ENCODE results near the gene PGGHG.
A peak's percentile ranks its signal among the peaks of the same experiment; 100 is the strongest.
"Not testable (repeated sequence)": the region's sequence is repeated elsewhere in the genome, so short reads cannot be mapped to it uniquely, and the experiment has no call there.

Gene PGGHG

DNA sequence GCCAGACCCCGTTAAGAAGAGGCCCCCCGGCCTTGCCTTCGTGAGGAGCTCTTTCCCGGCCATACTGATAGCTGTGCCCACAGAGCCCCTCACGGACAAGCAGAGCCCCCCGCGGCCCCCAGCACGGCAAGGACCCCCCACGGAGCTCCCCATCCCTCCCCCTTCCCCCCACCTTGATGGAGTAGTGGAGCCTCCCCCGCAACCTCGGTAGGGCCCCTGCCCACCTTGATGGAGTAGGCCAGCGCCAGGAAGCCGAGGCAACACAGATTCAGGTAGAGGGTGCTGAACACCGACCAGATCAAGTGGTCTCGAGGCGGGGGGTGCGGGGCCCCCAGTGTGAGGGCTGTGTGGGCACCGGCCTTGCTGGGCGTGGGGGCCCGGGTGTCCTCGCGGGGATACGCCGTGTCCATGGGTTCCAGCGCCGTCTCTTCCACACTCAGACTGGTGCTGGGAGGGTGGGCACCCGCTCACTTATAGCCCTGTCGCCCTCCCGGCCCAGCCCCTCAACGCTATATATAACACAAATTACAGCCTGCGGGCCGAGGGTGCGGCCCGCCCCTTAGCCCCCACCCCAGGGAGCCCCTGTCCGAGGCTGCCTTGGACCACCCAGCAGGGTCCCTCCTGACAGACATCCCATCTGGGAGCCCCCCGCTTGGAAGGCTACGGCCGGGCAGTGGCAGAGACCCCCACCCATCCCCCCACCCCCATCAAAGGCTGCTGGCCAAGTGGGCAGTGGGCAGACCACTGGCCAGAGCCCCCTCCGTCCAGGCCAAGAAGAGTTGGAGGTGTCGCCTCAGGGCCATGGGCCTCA is 10.4 kb downstream of the PGGHG start, which contains the start of gene IFITM5:
Gene IFITM5, minus strand, starts transcription at position 446 of the 811 bp plus-strand sequence. Its CDS starts 36 bp downstream, at position 410.
- no peak for DNase-seq

DNA sequence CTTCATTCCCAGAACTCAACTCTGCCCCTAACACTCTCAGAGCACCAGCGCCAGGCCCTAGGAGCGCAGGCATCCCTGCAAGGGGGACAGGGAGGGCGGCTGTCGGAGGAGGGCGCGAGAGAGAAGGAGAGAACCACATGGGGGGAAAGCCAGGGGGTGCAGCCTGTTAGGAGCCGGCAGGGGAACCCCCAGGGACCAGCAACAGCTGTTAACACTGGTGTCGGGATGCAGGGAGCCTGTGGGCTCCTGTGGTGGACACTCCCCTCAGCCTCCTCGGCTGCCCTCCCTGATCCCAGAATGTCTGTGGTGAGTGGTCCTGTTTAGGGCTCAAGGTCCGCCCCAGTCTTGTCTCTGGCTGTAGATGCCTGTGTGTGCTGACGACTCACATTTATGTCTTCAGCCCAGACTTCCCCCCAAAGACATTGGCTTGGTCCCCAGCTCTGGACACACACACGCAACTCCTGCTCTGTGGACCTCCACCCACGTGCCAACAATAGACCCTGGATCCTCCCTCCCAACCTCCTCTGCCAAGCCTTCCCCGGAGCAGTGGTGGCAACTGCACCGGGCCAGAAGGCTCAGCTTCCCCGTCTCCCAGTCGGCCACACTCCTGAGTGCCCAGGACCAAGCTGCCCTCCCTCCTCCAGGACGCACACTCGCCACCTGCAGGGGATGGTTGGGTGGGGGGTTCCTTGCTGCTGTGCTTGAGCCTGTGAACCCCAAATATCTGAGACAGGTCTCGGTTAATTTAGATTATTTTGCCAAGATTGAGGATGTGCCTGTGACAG is 11.2 kb downstream of the PGGHG start:
- DNase-seq: no peak

DNA sequence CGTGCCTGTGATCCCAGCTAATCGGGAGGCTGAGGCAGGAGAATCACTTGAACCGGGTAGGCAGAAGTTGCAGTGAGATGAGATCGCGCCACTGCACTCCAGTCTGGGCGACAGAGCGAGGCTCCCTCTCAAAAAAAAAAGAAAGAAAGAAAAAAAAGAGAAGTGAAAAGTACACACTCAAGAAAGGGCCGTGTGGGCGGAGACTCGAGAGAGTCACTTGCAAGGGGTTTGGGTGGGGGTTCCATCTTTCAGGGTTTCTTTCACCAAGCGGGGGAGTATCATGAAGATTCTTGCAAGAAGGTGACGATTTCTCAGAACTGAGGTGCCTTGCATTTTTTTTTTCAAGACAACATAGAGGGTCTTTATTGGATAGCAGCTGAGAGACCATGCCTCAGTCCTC is 14.4 kb downstream of the PGGHG start:
- no peak for DNase-seq

DNA sequence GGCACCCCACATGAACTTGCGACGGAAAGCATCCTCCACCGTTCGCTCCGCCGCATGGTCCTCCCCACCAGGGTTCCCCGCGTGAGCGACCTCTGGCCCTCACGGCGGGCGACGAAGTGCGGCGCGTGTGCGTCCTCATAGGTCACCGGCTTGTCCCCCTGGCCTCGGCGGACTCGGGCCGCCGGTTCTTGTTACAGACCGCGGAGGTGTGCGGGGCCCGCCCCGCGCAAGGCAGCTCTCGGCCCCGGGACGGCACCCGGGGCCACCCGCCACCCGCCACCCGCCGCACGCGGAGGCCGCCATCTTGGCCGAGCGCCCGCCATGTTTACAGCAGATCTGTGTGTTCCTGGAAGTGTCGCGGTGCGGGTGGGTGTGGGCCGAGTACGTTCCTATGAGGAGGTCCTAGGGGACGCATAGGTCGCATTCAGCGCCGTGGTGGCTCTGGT is 15.2 kb downstream of the PGGHG start:
- DNase-seq: no peak

DNA sequence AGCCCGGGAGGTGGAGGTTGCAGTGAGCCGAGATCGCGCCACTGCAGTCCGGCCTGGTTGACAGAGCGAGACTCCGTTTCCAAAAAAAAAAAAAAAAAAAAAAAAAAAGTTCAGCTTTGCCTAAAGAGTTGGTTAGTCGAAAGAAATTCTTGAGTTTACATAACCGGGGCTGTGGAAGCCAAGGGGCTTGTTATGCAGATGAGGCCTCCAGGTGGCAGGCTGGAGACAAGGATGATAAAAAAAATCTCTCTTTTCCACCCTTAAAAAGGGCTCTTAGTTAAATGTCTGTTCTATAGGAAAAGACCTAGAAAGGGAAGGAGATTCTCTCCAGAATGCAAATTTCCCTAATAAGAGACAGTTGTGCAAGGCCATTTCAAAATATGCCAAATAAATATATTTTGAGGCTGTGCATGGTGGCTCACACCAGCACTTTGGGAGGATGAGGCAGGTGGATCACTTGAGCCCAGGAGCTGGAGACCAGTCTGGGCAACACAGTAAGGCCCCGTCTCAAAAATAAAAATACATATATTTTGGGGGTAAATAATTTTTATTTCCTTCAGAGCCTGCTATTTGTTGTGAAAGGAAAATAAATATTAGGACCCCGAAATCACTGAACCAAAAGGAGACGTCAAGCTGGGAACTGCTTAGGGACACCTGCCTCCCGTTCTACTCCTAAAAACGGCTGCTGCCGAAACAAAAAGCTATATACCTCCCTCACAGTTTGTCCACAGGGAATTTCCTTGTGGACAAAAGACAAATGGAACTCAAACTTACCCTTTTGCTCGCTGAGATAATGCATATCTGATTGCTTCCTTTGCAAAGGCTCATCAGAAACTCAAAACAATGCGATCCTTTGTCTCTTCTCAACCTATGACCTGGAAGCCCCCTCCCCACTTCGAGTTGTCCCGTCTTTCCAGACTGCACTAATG is 16.3 kb downstream of the PGGHG start:
- peak; percentile 59 for DNase-seq

DNA sequence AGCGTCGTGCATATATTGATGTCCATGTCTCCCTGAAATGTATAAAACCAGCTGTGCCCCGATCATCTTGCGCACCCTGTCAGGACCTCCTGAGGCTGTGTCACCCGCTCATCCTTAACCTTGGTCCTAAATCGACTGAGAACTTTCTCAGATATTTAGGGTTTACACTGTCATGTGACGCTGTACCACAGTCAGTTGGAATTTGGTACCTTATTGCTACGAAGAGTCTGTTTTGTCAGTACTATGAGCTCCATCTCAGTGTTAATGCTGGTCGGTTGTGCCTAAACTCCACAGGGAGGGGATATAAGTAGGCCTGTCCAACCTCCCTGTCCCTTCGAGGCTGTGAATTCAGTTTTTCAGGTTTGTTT is 16.9 kb downstream of the PGGHG start:
- no peak for DNase-seq

DNA sequence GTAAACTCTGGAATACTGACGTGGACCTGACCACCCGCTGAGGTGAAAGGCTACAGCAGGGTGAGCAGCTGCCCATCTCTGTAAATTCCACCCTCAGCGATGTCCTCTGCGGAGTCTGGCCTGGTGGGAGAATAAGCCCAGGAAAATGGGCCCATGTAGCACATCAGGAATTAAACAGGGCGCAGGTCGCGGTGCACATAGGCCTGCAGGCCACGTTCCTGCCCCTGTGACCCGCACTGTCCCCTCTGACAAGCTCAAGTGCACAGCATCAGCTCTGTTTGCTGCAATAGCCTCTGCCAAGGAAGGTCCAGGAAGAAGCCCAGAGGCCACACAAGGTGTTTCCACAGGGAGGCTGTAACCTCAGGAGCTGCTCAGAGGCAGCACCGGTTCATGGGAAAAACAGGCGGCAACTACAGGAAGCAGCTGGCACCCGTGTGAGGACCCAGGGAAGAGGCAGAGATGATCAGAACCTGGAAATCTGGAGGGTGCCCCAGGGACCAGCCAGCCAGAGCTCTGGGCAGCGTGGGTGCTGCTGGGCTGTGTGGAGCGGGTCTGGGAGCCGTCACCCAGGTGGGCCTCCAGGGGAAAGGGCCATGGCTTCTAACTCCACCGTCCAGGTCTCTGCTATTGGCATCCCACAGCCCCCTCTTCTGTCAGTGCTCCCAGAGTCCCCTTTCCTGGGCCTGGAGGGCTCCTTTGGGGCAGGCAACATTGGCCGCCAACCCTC is 17.9 kb downstream of the PGGHG start:
- no peak for DNase-seq

DNA sequence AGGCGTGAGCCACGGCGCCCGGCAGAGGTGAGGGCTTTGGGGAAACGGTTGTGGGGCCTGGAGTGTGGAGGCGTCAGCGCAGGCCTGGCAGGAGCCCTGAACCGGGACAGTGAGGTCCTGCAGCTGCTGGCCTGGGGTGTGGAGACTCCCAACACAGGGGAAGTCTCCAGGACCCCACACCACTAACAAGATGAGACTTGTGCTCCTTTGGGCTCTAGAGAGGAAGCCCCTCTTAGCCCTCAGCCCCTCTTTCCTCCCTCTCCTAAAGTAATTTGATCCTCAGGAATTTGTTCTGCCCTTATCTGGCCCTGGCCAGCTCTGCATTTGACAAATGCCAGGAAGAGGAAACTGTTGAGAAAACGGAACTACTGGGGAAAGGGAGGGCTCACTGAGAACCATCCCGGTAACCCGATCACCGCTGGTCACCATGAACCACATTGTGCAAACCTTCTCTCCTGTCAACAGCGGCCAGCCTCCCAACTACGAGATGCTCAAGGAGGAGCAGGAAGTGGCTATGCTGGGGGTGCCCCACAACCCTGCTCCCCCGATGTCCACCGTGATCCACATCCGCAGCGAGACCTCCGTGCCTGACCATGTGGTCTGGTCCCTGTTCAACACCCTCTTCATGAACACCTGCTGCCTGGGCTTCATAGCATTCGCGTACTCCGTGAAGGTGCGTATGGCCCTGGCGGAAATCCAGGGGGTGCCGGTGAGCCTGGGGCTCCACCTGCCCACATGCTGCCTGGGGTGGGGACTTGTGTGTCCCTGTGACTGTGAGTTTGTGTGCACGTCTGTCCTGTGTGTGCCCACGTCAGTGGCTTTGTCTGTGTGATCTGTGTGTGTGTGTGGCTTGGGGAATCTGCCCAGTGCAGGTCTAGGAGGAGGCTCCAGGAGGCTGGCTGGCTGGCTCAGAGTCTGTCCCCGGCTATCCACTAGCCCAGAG is 19.1 kb downstream of the PGGHG start, which contains the start of gene IFITM2:
Gene IFITM2, plus strand, starts transcription at position 51 of the 943 bp plus-strand sequence. Its CDS starts 377 bp downstream, at position 428.
- DNase-seq: peak; percentile 63

DNA sequence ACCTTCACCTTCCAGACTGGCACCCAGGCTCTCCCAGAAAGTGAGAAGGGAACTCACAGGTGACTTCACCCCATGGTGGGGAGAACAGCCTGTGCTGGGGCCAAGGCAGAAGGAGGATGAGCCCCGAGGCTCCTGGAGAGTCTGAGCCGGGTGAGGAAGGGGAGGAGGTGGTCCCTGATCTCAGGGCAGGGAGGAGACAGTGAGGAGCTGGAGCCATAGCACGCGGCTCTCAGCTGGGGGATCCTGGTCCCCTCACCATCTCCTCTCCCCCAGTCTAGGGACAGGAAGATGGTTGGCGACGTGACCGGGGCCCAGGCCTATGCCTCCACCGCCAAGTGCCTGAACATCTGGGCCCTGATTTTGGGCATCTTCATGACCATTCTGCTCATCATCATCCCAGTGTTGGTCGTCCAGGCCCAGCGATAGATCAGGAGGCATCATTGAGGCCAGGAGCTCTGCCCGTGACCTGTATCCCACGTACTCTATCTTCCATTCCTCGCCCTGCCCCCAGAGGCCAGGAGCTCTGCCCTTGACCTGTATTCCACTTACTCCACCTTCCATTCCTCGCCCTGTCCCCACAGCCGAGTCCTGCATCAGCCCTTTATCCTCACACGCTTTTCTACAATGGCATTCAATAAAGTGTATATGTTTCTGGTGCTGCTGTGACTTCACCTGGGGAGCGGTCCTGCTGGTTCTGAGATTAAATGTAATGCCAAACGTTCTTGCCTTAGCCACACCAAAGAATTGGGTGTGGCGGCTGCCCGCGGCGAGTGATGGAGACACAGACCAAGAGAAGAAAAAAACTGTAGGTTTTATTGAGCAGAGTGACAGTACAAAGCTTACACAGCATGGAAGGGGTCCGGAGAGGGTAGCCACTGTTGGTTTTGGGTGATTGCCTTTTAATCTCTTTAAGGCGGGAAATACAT is 20.1 kb downstream of the PGGHG start:
- DNase-seq: peak; percentile 47

DNA sequence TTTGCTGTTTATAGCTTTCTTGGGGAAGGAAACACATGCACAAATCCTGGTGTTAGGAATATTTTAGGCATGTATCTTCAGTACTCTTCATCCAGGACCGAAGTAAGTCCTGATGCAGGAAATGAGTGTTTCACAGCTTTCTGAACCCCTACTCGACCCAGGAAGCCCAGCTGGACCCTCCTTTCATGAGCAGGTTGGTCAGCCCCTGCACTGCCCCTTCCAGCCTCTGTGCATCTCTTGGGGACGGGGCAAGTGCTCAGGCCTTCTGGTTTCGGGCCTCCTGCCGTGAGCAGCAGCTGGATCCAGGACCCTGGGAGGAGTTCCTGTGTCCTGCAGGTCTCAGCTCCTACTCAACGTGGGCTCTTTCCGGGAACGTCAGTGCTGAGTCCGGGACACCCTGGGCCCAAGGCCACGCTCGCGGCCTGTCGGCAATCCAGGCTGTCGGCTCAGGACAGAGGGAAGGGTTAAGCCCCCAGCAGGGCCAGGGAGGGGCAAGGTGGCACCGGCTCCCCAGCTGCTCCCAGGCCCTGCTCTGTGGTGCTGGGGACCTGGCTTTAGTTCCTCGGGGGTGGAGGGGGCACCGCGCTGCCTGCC is 21.1 kb downstream of the PGGHG start:
- DNase-seq: not testable (repeated sequence)

DNA sequence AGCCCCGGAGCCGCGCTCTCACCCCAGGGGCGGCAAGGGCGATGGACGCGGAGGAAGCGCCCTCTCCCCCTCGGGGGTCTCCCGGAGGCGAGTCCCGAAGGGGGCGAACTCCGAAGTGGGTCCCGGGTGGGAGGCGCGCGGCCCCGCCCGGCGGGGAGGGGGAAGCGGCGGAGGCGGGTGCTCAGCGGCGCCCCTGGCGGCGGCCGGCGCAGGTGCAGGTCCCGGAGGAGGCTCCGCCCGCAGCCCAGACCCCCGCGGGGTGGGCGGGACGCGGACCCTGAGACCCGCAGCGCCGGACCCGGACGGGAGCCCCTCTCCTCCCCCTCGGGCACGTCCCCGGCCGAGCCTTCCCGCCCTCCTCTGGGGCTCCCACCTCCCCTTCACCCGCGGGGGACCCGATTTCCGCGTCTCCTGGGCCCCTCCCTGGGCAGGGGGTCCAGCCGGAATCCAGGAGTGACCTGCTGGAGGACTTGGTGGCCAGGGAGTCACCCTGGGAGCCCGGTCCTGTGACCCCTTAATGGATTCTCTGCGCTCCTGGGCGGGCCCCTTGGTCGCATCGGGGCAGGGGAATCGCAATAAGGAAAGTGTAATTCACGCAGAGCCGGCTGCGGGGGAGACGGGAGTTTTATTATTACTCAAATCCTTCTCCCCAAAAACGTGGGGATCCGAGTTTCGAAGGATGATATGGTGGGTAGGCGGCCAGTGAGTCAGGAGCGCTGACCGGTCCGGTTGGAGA is 22.3 kb downstream of the PGGHG start:
- DNase-seq: not testable (repeated sequence)

DNA sequence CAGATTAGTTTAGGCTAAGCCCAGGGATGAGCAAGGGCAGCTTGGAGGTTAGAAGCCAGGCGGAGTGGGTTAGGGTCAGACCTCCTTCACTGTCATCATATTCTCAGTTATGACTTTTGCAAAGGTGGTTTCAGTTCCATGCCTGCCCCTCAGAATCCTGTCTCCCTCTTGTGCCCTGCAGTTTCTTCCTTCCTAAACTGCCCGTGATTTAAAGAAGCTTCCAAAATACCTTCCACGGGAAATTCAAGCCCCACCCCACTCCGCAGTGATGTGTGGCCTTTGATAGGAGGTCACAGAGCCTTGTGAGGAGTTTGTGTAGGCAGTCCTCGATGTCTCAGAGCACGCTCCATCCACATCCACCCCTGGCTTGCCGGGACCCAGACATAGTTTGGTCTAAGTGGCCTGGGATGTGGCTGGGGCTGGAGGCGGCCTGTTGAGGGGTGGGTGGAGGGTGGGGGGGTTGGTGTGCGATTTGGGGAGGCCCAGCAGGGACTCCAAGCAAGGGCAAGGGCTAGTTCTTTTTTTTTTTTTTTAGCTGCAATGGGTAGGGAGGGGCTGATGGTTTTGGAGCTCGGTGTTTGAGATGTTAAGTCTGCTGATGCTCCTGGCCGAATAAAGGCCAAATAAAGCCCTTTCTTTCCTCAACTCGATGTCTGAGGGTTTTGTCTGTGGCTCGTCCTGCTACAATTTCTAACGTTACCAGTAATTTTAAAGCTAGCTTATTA is 23.3 kb downstream of the PGGHG start:
- no peak for DNase-seq

DNA sequence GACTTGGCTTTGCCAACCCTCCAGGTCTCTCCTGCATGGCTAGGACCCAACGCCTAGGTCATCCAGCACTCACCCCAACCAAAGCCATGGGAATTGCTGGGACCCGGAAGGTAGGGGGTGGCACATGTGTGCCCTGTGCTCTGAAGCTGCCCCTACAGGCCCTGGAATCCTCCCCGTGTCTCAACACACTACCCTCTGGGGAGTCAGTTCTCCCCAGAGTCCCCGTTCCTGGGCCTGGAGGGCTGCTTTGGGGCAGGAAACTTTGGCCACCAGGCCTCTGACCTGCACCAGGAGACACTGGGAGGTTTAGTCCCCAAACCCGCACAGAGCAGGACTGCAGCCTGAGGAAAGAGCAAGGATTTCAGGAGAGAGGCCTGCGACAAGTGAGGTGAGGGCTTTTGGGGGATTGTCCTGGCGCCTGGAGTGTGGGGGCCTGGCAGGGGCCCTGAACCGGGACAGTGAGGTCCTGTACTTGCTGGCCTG is 24.4 kb downstream of the PGGHG start:
- DNase-seq: no peak

DNA sequence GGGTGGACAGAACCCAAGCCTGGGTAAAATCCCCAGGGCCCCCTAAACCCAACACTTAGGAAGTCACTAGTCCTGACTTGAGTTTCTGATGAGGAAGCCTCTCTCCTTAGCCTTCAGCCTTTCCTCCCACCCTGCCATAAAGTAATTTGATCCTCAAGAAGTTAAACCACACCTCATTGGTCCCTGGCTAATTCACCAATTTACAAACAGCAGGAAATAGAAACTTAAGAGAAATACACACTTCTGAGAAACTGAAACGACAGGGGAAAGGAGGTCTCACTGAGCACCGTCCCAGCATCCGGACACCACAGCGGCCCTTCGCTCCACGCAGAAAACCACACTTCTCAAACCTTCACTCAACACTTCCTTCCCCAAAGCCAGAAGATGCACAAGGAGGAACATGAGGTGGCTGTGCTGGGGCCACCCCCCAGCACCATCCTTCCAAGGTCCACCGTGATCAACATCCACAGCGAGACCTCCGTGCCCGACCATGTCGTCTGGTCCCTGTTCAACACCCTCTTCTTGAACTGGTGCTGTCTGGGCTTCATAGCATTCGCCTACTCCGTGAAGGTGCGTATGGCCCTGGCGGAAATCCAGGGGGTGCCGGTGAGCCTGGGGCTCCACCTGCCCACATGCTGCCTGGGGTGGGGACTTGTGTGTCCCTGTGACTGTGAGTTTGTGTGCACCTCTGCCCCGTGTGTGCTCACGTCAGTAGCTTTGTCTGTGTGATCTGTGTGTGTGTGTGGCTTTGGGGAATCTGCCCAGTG is 25.0 kb downstream of the PGGHG start, which contains the start of gene IFITM1:
Gene IFITM1, plus strand, starts transcription at position 254 of the 767 bp plus-strand sequence. Its CDS starts 131 bp downstream, at position 385.
- peak; percentile 74 for DNase-seq

DNA sequence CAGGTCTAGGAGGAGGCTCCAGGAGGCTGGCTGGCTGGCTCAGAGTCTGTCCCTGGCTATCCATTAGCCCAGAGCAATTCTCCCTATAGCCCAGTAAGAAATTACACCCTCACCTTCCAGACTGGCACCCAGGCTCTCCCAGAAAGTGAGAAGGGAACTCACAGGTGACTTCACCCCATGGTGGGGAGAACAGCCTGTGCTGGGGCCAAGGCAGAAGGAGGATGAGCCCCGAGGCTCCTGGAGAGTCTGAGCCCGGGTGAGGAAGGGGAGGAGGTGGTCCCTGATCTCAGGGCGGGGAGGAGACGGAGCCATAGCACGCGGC is 25.6 kb downstream of the PGGHG start:
- DNase-seq: not testable (repeated sequence)

DNA sequence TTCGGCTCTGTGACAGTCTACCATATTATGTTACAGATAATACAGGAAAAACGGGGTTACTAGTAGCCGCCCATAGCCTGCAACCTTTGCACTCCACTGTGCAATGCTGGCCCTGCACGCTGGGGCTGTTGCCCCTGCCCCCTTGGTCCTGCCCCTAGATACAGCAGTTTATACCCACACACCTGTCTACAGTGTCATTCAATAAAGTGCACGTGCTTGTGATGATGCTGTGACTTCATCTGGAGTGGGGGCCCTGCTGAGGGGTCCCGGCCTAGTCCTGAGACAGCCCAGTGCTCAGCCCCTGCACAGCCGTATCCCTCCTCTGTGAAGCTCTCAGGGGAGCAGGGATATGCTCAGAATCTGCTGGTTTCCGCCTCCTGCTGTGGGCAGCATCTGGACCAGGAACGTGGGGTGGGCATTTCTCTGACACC is 26.1 kb downstream of the PGGHG start:
- no peak for DNase-seq

DNA sequence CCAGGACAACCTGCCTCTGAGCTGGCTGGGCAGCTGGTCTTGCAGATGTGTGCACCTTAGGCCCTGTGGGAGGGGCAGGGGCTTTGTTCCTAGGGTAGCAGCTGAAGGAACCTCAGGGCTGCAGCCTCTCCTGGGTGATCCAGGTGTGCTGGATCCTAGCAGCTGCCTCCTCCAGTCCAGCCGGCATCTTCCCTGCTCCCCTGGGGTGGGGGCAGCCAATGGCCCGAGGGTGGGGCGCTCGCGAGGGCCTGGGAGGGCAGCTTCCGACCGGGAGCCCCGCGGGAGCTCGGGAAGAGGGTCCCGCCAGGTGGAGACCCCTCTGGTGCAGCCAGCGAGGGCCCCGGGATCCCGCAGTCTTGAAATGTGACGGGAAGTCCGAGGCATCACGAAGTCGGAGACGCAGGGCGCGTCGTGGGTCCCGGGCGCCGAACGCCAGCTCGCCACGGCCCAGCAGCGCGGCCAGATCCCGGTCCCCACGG is 26.6 kb downstream of the PGGHG start:
- no peak for DNase-seq

Data from central memory CD4-positive, alpha-beta T cell (primary cell).